Left kidney (tissue), 2 donors: ENCODE measurements around the gene PPFIBP2. TPM values are rescaled to one million over a fixed set of nuclear protein-coding genes. Genes with fewer than 3 reads are reported as not detected.

Source experiments
- DNase-seq: peaks from one replicate; pipeline ENCODE4 v3.0.0-alpha.2; 2013
- polyA plus RNA-seq: library from polyadenylated mRNA; unstranded; fragments of 120-200 nt; gene quantifications from one replicate; pipeline ENCODE4 v1.2.1, GENCODE V29; 2013; ENCODE audit not compliant: insufficient read length

The PPFIBP2 gene
- polyA plus RNA-seq, 1 donor: 60.0 TPM

DNA sequence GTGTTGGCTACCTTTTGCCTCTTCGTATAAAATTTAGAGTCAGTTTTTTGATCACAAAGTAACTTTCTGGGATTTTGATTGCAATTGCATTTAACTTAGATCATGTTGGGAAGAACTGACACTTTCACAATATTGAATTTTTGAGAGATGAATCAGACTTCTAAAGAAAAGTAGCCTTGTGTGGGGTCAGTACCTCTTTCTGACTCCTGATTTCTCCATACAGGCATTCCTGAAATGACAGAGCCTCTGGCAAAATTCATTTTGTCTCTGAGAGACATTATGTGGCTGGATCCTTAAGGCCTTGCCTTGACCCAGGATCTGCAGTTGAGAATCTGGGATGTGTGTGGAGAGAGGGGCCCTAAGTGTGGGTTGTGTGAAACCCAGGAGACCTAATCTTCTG is 37.8 kb downstream of the PPFIBP2 start:
- no peak for DNase-seq

DNA sequence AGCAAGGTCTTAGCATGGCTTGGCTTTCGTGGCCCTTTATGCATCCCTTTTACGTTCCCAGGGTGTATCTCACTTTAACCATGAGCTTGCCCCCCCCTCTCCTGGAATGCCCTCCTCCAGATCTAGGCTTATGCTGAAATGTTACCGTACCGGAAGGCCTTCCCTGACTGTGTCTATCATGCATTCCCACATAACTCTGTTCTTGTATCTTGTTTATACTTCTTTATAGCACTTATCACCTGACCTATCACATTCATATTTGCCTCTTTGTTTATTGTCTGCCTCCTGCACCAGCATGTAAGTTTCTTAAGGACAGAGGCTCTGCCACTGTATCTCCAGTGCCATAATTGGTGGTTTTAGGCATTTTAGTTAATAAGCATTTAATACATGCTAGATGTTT is 38.9 kb downstream of the PPFIBP2 start:
- DNase-seq: no peak

DNA sequence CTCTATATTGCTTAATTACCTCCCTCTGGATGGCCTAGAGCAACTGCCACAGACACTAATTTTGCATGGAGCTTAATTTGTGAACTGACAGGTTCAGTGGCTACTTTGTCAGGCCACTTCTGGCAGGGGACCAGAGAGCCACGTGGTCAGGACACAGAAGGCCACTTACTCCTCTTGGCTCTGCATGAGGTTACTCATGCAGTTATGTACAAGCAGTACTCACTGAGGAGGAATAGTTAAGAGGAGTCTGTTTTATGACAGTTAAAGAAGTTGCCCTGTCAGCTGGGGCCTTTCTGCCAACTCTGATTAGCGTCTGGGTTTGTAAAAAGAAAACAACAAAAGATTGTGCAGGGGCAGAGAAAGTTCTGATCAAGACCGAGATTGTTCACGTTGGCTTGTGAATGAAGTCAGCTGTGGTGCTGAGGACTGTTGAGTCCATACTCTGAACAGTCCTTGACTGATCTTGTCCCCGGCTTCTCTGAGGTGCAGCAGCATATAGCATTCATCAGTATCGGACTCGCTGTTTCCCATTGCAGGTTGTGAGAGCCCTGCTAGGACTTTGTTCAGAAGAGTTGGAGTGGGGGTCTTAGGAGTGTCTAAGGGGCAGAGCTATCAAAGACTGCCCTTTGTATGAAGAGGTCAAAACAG is 41.4 kb downstream of the PPFIBP2 start:
- DNase-seq: no peak

DNA sequence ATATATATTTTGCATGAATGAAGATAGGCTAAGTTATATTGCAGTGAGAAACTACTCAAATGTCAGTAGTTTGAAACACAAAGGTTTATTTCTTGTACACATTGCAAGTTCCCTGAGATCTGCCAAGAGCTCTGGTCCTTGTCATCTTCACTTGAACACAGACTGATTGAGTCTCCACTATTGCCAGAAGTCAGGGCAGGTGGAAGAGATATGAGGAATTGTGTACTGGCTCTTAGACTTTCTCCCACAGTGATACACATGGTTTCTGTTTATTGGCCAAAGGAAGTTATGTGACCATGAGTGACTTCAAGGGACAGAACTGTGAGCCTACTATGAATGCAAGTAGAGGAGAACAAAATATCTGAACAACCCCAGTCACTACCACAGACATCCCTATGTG is 44.2 kb downstream of the PPFIBP2 start:
- DNase-seq: no peak

- no peak for DNase-seq
Observed at GRCh38 chr11:7559398-7560283, 45.8 kb downstream of the PPFIBP2 start.

GRCh38 chr11:7561562-7561961 is 47.8 kb downstream of the PPFIBP2 start:
- no peak for DNase-seq

- DNase-seq: no peak
Observed at GRCh38 chr11:7563281-7563680, 49.5 kb downstream of the PPFIBP2 start.

DNA sequence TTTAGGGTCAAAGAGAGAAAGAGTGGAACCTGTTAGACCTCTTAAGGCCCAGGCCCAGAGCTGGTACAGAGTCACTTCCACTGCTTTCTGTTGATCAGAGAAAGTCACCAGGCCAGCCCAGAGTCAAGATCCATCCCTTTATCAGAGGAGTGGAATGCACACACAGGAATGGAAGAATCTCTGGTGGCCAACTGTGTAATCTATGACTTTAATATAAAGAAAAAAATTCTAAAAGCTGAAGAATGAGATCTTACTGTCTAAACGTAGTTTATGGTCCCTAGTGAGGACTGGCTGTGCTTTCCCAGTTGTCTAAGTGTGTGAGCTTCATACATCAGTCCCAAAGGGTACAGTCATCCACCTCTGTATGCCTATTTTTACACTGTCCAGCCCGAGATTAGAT is 51.0 kb downstream of the PPFIBP2 start:
- no peak for DNase-seq

DNA sequence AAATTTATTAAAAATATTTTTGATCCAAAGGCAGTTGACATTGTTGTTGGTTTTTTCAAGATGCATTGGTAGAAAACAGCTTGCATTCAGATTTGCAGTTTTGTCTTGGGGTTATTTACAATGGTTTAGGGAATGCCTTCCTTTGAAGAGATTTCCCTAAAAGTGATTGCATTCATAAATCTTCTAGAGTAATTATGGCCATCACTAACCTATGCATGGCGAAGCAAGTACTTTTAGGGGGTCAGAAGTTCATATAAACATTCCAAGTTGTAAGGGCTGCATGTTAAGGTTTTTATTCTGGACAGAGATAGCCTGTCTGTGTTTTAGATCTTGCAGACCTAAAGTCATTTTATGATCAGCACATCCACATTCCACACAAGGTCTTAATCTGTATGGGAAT is 53.5 kb downstream of the PPFIBP2 start:
- DNase-seq: no peak

GRCh38 chr11:7569044-7569443 is 55.2 kb downstream of the PPFIBP2 start:
- no peak for DNase-seq

DNA sequence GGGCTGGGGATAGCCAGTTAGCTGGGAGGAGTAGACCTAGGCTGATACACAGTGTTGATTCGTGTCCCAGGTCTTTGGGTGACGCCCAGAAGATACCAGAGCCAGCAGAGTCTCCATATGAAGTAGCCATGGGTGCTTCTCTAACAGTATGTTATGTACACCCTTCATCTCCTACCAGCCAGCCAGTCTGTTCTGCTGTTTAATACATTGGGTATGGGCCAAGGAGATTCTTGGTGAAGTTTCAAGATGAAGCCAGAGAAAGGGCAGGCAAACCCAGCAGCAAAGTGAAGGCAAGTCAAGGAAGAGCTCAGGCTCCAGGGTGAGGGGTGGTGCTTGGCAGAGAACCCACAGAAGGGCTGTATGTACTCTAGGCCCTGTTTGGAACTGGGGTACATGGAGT is 56.4 kb downstream of the PPFIBP2 start:
- DNase-seq: no peak

- DNase-seq: no peak
Observed at GRCh38 chr11:7570938-7571521, 57.2 kb downstream of the PPFIBP2 start.

GRCh38 chr11:7571640-7572000 is 57.8 kb downstream of the PPFIBP2 start:
- peak; percentile 88 for DNase-seq

- no peak for DNase-seq
Observed at GRCh38 chr11:7572001-7572712, 58.4 kb downstream of the PPFIBP2 start.

DNA sequence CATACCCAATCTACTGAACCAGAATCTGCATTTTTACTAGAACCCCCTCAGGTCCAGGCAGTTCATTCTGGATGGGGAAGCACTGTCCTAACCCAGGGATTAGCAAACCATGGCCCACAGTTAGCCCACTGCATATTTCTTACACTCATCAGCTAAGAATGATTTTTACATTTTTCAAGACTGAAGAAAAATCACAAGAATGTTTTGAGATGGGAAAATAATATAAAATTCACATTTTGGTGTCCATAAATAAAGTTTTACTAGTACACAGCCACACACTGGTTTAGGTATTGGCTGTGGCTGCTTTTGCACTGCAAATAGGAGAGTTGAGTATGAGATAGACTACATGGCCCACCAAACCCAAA is 59.4 kb downstream of the PPFIBP2 start:
- no peak for DNase-seq

- no peak for DNase-seq
Observed at GRCh38 chr11:7573558-7574296, 59.9 kb downstream of the PPFIBP2 start.

- no peak for DNase-seq
Observed at GRCh38 chr11:7574491-7575130, 60.8 kb downstream of the PPFIBP2 start.

- no peak for DNase-seq
Observed at GRCh38 chr11:7575841-7576725, 62.3 kb downstream of the PPFIBP2 start.

- DNase-seq: no peak
Observed at GRCh38 chr11:7576726-7577290, 63.0 kb downstream of the PPFIBP2 start.
